Measurements from ENCODE around the gene MAP2K1.

- TF ChIP-seq, protein P1, sequence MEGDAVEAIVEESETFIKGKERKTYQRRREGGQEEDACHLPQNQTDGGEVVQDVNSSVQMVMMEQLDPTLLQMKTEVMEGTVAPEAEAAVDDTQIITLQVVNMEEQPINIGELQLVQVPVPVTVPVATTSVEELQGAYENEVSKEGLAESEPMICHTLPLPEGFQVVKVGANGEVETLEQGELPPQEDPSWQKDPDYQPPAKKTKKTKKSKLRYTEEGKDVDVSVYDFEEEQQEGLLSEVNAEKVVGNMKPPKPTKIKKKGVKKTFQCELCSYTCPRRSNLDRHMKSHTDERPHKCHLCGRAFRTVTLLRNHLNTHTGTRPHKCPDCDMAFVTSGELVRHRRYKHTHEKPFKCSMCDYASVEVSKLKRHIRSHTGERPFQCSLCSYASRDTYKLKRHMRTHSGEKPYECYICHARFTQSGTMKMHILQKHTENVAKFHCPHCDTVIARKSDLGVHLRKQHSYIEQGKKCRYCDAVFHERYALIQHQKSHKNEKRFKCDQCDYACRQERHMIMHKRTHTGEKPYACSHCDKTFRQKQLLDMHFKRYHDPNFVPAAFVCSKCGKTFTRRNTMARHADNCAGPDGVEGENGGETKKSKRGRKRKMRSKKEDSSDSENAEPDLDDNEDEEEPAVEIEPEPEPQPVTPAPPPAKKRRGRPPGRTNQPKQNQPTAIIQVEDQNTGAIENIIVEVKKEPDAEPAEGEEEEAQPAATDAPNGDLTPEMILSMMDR (IDR thresholded peaks at IDR 0.05) = no peak
- no peak for TF ChIP-seq ZFX (IDR thresholded peaks at IDR 0.05; ENCODE audit: borderline replicate concordance)
These were observed 75.9 kb downstream of the MAP2K1 start for GRCh38 chr15:66462627-66463026.

All from 22Rv1 (cell line).